ENCODE measurements around the gene CDKN1B. TPM values are rescaled to one million over a fixed set of nuclear protein-coding genes. Genes with fewer than 3 reads are reported as not detected.

CDKN1B gene
- total RNA-seq, 1 donor from 2014 or later, result 84.2 TPM

DNA sequence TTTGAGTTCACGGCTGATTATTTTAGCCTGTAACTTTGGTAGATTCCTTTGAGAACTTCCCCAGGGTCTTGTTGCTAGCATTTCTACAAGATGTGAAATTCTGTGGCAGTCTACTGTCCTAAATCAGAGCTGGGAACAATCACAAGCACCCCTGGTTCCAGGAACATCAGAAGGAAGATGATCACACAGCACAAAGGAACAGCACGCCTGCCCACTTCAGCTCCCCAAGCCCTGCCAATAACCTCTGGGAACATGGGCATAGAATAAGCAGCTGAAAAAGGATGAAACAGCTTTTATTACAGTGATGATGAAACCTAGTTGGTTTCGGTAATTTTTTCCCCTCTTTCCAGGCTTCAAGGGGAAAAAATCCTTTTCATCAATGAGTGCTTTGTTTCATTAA, 33.4 kb upstream of the CDKN1B start:
- Histone ChIP-seq H3K79me2 (ENCODE audit: low read depth) (peaks cover 56% of the 10 kb centered on the region), H3K4me1 (peaks cover 75% of the 10 kb centered on the region), H3K4me2 (peak overlapping the region; percentile 90), H3K4me3 (peak overlapping the region; percentile 87), H4K20me1 (ENCODE audit: low read depth) (peaks cover 39% of the 10 kb centered on the region), H3K9me3 (ENCODE audit: low read depth) (no peaks in the 10 kb centered on the region), H3K27ac (peak overlapping the region; percentile 82), H3K9ac (peak overlapping the region; percentile 71), H2AFZ (replicated peaks) (peak overlapping the region; percentile 2), H3F3A (ENCODE audit: low read depth) (peaks cover 55% of the 10 kb centered on the region), H3K27me3 (no peaks in the 10 kb centered on the region), H3K36me3 (no peaks in the 10 kb centered on the region)
- Mint-ChIP-seq H3K9me3 (no peaks in the 10 kb centered on the region), H3K27me3 (ENCODE audit: insufficient read depth, low read depth) (peaks cover 6% of the 10 kb centered on the region), H3K4me1 (peaks cover 66% of the 10 kb centered on the region), H3K36me3 (peaks cover 3% of the 10 kb centered on the region), H3K4me3 (peak overlapping the region; percentile 95), H3K27ac (peak overlapping the region; percentile 96)
- DNase-seq (ENCODE audit: low spot score), result peak; percentile 34
- TF ChIP-seq EZH2 (IDR thresholded peaks at IDR 0.05) (no peak), EZH2phosphoT487 (IDR thresholded peaks at IDR 0.05) (no peak)
- TF ChIP-seq, protein P1, sequence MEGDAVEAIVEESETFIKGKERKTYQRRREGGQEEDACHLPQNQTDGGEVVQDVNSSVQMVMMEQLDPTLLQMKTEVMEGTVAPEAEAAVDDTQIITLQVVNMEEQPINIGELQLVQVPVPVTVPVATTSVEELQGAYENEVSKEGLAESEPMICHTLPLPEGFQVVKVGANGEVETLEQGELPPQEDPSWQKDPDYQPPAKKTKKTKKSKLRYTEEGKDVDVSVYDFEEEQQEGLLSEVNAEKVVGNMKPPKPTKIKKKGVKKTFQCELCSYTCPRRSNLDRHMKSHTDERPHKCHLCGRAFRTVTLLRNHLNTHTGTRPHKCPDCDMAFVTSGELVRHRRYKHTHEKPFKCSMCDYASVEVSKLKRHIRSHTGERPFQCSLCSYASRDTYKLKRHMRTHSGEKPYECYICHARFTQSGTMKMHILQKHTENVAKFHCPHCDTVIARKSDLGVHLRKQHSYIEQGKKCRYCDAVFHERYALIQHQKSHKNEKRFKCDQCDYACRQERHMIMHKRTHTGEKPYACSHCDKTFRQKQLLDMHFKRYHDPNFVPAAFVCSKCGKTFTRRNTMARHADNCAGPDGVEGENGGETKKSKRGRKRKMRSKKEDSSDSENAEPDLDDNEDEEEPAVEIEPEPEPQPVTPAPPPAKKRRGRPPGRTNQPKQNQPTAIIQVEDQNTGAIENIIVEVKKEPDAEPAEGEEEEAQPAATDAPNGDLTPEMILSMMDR (IDR thresholded peaks at IDR 0.05), result no peak

DNA sequence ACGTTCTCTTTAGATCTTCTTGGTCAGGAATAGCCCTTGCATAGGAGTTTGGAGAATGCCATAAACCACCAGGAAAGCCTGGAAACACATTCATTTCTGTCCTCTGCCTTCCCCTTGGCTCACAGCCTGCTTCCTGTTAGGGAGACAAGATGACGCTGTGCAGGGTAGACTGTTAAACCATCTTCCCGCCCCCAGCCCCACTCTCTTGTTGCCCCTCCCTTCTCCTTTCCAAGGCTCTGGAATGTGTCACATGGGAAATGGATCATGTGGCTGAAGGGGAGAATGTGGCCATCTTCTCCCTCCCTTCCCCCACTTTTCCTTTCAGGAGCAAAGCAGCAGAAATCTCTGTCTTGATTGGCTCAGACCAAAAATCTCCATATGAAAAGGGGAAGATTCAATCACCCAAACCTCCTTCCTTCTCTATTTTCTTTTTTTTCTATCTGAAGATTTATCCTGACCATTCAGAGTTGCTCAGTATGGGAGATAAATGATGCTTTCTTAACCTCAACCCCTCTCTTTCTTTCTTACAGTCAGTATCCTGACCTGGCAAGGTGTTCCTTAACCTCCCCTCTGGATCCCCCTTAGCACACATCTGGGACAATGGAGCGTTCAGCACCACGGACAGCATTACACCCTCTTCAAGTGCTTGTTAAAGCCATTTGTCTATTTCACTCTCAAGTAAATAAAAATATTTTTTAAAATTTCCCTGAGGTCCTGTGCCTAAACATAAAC, 32.6 kb upstream of the CDKN1B start:
- H3K9ac ChIP-seq, result peak overlapping the region; percentile 71
- peak overlapping the region; percentile 87 for H3K4me3 ChIP-seq
- peaks cover 55% of the 10 kb centered on the region for H3F3A ChIP-seq (ENCODE audit: low read depth)
- Mint-ChIP-seq H3K27ac (peak overlapping the region; percentile 96), H3K4me3 (peak overlapping the region; percentile 95), H3K36me3 (no peaks in the 10 kb centered on the region), H3K27me3 (ENCODE audit: insufficient read depth, low read depth) (peaks cover 6% of the 10 kb centered on the region), H3K9me3 (no peaks in the 10 kb centered on the region), H3K4me1 (peaks cover 66% of the 10 kb centered on the region)
- peak overlapping the region; percentile 95 for H3K27ac ChIP-seq
- H4K20me1 ChIP-seq (ENCODE audit: low read depth), result peaks cover 31% of the 10 kb centered on the region
- no peaks in the 10 kb centered on the region for H3K27me3 ChIP-seq
- TF ChIP-seq EZH2 (IDR thresholded peaks at IDR 0.05) (no peak), EZH2phosphoT487 (IDR thresholded peaks at IDR 0.05) (no peak)
- TF ChIP-seq, protein P1 (IDR thresholded peaks at IDR 0.05), result no peak
- H3K4me2 ChIP-seq, result peak overlapping the region; percentile 90
- peaks cover 48% of the 10 kb centered on the region for H3K79me2 ChIP-seq (ENCODE audit: low read depth)
- H3K4me1 ChIP-seq, result peaks cover 71% of the 10 kb centered on the region
- peak; percentile 97 for DNase-seq (ENCODE audit: low spot score)
- no peaks in the 10 kb centered on the region for H3K36me3 ChIP-seq
- no peaks in the 10 kb centered on the region for H3K9me3 ChIP-seq (ENCODE audit: low read depth)
- H2AFZ ChIP-seq (replicated peaks), result peak overlapping the region; percentile 2

- Histone ChIP-seq H3K27ac (peak overlapping the region; percentile 95), H3K4me2 (peak overlapping the region; percentile 90), H3K36me3 (no peaks in the 10 kb centered on the region), H3K9me3 (ENCODE audit: low read depth) (no peaks in the 10 kb centered on the region), H3K4me1 (peaks cover 63% of the 10 kb centered on the region), H3K27me3 (no peaks in the 10 kb centered on the region), H4K20me1 (ENCODE audit: low read depth) (peaks cover 23% of the 10 kb centered on the region), H3K4me3 (peak overlapping the region; percentile 87), H2AFZ (replicated peaks) (no peak overlapping the region), H3K79me2 (ENCODE audit: low read depth) (peaks cover 41% of the 10 kb centered on the region), H3K9ac (no peak overlapping the region), H3F3A (ENCODE audit: low read depth) (peaks cover 55% of the 10 kb centered on the region)
- DNase-seq (ENCODE audit: low spot score), result peak; percentile 95
- H3K4me1 Mint-ChIP-seq, result peaks cover 64% of the 10 kb centered on the region
- H3K4me3 Mint-ChIP-seq, result peak overlapping the region; percentile 95
- H3K36me3 Mint-ChIP-seq, result no peaks in the 10 kb centered on the region
- peaks cover 6% of the 10 kb centered on the region for H3K27me3 Mint-ChIP-seq (ENCODE audit: insufficient read depth, low read depth)
- H3K9me3 Mint-ChIP-seq, result no peaks in the 10 kb centered on the region
- peak overlapping the region; percentile 96 for H3K27ac Mint-ChIP-seq
- TF ChIP-seq EZH2 (IDR thresholded peaks at IDR 0.05) (no peak), EZH2phosphoT487 (IDR thresholded peaks at IDR 0.05) (no peak)
- TF ChIP-seq, protein P1 (IDR thresholded peaks at IDR 0.05), result no peak
Measured at GRCh38 chr12:12685305-12685704, 31.9 kb upstream of the CDKN1B start.
